GM23248 (cell line): ENCODE measurements around the gene TMEM91.

ENCODE experiments used
- EZH2 ChIP-seq: fragments of 200-600 bp; sonication (generic); IDR thresholded peaks from 2 replicates; pipeline ENCODE4 v1.6.1; 2018; ENCODE audit warnings: antibody characterized with exemption, mild to moderate bottlenecking; ENCODE audit not compliant: insufficient read depth, poor library complexity, severe bottlenecking
- EZH2phosphoT487 ChIP-seq: fragments of 200-600 bp; sonication (generic); IDR thresholded peaks from 2 replicates; pipeline ENCODE4 v1.6.1; 2018; ENCODE audit warnings: antibody characterized with exemption, moderate library complexity, mild to moderate bottlenecking, low read depth; ENCODE audit not compliant: insufficient read depth

DNA sequence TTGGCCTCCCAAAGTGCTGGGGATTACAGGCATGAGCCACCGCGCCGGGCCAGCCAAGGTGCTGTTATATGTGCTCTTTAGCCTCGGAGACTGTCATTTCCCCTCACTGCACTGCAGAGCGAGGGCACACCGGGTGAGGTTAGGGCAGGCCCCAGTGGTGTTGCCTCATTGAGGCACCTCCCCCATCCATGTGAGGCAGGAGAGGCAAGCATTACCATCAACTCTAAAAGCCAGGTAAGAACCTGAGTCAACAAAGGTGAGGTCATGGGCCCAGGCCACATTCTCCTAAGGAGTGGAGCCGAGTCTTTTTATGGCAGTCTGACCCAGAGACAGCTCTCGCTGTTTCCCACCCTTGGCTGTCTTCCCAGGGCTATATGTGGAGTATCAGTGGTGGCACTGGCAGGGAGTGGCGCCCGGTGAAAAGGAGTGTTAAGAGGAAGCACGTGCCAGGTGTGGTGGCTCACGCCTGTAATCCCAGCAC, 39.9 kb downstream of the TMEM91 start:
- TF ChIP-seq EZH2 (no peak), EZH2phosphoT487 (no peak)
